NCI-H1417 treated with DMSO at 0.1 percent for 48 hours (cell line): ENCODE results near the gene TGFBR3.

ENCODE experiments used
- DNase-seq: peaks from one replicate; lab custom pipeline; 2025; lab: John Stamatoyannopoulos, UW

The TGFBR3 gene

DNA sequence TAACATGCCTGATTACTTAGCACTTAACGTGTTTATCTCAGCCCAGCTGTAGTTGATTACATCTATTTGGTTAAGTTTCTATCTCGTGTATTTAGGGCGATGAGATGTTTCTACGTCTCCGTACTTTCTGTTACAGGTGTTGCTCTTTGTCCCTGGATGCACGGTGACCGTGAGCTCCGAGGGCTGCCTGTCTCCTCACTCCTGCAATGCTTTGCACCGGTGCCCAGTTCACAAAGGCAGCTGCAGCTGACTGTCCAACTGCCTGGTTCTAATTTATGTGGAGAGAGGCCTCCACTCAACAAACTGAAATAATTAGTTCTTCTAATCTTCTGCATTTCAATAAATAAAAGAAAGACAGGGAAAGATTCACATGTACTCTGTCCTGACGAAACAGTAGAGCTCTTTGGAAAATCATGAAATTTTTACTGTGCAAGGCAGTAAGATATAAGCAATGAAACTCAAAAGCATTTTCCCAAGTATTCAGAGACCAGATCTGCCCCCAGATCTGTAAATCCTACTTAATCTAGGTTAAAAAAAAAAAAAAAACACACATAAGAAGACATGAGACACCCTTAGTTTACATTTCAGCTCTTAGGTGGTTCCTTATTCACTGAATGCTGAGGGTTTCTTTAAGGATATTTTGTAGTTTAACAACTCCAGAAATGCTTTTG is 108.2 kb downstream of the TGFBR3 start:
- no peak for DNase-seq

DNA sequence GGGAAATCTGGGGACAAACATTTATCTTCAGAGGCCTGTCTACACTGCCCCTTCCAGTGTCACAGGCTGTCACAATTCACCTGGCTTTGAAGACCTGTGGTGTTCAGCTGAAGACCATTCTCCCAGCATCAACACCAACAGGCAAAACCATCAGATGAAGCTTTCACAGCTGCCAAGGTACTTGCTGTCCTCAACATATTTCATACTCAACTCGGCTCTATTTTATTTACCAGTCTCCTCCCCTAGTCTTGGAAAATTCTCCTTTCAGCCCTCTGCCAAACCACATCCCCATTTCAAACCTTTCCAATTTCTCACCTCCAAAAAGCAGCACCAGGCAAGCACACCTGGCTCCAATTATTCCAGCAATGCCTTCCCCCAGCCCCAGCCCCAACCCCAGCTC is 108.8 kb downstream of the TGFBR3 start:
- no peak for DNase-seq

DNA sequence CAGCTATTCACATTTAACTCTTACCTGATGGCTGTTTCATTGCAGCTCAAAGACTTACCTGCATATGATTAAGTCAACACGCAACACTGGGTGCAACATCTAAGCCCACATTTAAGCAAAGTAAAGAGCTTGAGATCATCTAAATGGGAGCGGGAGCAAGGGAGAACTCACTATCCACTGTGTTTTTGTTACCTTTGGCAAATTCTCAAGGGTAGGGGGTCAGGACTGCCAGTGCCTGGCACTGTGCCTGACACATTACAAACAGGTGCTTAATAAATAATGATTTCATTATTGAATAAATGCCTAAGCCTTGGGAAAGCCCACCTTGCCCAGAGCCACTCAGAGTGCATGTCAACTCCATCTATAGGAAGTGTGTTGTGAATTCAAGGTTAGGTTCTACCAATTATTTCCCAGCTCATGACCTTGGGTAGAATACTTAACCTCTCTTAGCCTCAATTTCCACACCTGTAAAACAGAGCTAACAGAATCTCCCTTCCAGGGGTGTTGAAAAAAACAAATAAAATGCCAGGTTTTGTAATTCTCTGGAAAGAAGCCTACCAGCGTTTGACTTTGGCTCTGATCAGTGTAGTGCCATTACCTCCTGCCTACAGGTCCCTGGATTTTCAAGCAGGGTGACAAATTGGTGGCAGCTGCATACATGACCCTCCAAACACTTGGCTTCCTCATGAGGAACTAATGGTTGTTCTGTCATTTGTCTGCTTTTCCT is 109.7 kb downstream of the TGFBR3 start:
- DNase-seq: no peak

DNA sequence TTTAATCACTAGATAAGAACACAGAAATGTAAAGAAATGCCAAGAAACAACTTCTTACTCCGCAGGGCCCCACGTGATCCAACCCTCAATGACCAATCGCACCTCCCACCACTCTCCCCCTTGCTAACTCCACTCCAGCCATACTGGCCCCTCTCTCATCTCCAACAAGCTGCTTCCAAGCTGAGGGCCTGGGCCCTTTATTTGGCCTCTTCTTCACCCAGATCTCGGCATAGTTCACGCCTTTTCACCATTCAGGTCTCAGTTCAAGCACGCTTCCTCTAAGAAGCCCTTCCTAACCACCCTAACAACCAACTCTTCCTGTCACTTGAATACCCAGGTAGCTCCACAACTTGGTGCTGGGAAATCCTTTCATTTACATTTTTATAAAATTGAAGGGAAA is 110.7 kb downstream of the TGFBR3 start:
- DNase-seq: no peak

DNA sequence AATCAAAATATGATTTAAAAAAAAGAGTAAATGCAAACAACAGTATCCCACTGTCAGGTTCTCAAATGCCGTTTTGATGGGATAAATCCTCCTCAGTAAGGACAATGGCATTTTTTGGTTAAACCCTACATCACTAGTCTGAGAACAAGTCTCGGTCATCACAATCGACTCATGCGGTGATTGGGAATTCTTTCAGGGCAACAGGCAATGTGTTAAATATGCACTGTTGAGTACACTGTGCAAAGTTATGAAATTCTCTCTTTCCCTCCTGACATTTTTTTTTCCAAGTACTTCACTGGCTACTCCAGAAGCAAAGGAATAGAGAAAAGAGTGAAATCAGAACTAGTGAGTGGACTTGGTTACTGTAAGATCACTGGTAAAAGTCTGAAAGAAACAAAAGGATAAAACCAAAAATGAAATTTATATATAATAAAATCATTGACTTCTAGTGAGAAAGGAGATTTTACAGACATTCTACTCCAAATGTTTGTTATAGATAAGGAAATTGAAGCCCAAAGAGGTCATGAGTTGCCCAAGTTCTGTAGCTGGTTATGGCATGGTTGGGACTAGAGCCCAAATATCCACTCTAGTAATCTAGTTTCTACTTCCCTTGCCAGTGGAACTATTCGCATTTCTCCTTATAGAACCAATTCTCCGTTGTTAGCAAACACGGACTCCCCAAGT is 111.3 kb downstream of the TGFBR3 start:
- DNase-seq: no peak

DNA sequence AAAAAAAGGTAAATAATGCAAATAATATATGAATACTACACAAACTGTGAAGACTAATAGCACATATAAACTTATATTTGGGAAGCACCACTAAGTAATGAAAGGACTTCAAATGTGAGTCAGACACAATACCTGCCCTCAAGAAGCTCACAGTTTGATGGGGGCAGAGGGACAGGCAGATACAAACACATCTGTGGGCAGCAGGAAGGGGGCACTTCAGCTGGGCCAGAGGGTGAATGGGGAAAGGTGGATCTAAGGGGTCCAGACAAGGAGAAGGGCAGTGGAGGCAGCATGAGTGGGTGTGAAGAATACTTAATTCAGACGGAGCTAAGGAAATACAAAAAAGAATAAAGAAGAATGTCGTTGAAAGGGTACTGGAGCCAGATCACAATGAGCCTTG is 114.2 kb downstream of the TGFBR3 start:
- DNase-seq: no peak

DNA sequence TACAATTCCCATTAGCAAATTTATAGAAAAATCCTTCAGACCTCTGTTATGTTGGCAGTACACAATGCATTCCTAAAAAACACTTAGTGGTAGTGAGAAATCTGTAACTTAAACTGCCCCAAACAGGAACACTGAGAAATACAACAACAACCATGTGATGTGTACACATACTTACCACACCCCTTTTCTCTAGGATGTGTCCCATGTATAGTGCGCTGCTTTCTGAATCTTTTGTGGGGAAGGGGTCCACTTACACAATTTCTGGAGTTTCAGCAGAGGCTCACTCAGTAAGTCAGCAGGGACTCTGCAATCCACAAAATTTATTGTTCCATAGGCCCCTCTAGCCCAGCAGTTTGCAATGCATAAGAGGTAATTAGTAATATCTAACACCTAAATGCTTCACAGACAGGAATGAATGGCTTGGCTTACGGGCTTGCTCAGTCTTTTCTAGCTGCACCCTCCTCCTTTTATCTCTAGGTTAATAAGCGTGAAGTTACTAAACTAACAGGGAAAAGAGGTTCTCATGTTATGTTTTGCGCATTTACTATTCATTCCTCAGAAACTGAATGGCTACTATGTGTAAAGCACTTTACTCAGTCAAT is 115.2 kb downstream of the TGFBR3 start:
- no peak for DNase-seq

DNA sequence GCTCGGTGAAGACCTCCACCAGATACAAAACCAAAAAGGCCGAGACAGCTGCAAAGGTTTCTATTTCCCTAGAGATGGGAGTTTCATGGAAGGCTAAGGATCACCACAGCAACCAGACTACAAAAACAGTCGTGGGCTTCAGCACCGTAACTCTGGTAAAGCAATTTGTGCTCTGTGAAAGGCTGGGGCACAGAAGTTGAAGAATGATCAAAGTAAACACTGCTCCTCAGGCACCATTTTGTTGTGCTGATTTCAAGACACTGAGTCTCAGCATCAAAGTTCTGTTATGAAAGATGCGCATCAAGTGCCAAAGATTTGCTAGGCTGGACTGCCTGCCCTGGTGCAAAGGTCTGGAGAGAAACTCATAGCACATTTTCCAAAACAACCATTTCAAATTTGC is 116.2 kb downstream of the TGFBR3 start:
- no peak for DNase-seq

DNA sequence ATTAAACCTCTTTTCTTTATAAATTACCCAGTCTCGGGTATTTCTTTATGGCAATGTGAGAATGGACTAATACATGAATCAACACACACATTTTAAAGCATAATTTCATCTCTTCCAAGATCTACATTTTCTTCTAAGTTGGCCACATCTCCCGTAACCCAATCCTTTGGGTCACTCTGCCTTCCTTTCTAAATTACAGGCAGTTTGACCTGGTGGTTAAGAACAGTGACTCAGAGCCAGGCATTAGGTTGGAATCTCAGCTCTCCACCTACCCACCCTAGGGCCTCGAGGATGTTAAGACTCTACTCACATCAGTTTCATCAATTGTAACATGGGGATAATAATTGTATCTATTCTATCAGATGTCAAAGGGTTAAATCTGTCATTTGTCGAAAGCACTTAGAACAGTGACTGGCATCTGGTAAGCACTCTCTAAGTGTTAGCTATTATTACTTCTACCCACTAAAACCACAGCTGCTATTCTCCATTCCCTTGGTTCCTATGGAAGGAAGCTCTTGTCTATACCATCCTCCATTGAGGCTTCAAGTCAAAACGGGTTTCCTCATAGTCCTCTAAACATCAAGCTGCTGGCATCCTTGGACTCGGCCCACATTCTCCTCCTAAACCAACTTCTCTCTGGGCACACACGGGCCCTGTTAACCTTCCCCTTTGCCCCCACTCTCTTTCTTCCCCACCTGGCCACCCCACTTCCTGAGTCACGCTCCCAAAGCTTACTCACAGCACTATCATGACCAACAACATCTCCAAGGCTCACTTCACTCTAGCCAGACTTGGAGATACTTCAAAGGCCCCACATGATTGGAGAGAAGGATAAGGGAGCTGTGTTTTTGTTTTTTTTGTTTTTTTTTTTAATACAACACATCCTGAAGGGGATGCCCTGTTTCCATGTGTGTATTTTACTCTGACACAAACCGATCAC is 116.9 kb downstream of the TGFBR3 start:
- no peak for DNase-seq

DNA sequence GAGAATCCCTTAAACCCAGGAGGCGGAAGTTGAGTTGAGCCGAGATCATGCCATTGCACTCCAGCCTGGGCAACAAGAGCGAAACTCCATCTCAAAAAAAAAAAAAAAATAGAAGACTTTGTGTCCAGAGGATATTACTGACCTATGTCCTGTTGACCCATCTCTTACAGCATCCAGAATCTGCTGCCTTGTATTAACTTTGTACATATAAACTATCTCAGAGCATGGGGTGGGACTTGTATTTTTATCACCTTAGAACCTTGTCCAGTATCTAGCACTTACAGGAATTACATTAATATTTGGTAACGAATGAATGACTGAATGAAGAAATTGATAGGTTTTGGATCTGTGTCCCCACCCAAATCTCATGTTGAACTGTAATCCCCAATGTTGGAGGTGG is 117.8 kb downstream of the TGFBR3 start:
- no peak for DNase-seq

DNA sequence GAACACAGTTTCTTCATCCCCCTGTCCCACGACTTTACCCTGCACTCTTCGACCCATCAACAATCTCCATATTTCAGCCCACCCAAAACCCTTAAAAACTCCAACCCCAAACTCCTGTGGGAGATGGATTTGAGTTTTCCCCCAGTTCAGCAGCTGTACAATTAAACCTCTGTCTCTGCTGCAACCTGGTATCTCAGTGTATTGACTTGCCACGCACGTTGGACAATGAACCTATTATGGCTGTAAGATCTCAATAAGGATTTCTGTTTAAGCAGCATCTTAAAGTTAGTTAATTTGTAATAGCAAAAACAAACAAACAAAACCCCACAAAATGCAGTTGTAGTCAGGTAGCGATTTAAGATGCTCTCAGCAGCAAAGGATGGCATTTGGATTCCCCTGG is 119.1 kb downstream of the TGFBR3 start:
- DNase-seq: no peak

DNA sequence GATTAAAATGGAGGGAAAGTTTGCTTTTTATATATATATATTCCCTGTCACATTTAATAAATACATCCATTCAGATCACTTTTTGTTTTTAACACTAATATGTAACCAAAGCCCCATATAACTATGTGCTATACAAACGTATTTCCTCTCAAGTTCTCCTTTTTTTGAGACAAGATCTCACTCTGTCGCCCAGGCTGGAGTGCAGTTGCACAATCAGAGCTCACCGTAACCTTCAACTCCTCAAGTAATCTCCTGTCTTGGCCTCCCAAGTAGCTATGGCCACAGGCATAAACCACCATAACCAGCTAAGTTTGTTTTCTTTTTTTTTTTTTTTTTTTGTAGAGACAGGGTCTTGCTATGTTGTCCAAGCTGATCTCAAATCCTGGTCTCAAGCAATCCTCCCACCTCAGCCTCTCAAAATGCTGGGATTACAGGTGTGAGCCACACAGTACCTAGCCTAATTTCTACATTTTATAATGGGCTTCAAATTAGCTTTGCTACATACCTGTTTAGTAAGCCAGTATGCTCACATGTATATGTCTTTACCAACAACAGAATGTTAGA is 120.0 kb downstream of the TGFBR3 start:
- DNase-seq: no peak

DNA sequence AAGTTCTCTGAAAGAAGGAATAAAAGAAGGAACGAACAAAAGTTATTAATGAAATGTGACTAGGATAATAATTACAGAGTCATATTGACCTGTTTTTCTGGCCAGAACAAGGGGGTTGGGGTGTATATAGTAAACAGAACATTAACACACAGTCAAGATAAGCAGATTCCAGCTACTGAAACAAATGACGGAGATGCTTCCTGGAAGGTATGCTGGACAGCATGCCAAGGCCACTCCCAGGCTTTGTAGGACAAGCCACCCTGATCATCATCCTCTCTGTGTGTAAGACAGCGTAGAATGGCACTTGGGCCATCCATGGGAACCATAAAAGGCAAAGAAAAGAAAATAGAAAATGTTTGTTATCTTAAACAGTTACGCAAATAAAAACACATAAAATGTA is 120.7 kb downstream of the TGFBR3 start:
- no peak for DNase-seq

DNA sequence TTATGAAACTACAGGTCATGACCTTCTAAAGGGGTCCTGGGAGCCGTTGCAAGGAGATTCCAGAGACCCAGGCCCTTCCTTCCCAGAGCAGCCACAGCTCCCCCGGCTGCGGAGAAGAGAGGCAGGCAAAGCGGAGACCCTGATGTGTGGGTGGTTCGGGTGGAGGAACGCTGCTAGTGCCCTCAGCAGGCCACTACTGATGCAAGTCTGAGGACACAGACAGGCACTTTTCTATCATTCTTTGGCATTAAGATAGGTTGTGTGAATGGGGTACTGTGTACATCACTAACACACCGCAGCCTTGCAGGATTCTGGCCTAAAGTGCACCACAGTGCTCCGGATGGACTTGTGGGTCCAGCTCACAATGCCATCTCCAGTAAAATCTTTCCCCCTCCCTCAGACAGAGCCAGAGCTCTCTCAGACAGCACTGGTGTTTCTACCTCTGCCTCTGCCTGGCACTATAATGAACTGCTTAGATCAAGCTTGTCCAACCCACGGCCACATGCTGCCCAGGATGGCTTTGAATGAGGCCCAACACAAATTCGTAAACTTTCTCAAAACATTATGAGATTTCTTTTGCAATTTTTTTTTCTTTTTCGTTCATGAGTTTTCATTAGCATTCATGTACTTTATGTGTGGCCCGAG is 121.4 kb downstream of the TGFBR3 start:
- DNase-seq: no peak

DNA sequence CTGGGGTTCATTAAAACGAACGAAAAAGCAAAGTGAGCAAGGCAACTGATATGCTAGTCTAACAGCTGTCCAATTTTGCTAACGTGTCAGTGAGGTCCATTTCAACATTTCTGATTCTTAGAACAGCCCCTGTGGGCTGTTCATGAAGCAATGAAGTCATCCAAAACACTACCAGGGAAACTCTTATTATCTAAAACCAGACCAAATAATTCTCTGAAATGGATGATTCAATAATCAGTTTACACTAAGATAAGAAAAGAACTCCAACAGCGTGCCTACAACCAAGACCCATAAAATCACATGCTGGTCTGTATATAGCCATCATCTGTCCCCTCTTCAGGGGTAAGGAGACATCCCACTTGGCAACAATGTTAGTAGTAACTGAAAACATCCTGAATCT is 122.7 kb downstream of the TGFBR3 start:
- DNase-seq: no peak

DNA sequence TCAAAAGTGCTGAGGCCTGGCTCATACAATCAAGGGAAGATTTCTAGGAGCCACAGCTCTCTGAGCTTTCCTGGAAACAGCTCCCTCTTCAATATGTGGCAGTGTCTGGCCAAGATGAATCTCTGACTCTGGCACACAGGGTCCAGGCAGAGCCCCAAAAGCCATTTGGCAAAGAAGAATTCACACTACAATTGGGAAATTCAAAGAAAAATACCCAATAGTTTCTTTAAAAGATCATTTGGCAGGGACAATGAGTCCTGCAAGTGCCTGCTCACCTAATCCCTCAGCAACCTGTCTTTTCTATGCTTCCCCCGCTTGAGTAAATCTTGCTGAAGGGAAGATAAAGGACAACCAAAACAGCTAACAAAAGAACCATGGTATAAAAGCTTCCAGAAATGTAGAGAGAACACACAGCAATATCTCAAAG is 124.6 kb downstream of the TGFBR3 start:
- DNase-seq: no peak

DNA sequence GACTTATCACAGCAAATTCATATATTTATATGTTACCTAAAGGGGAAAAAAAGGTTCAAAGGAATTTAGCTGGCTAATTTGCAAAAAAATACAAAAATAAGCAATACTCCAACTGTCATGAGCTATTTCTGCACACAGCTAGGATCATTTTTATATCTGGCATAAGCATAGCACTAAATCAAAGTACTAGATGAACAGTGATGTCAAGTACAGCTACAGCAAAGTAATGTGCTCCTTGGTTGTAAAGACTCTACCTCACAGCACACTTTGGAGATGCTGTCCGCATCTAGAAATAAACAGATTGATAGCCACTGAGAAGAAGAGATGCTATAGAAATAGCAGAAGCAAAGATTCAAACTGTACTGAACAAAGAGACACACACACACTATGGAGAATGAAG is 125.4 kb downstream of the TGFBR3 start:
- no peak for DNase-seq

DNA sequence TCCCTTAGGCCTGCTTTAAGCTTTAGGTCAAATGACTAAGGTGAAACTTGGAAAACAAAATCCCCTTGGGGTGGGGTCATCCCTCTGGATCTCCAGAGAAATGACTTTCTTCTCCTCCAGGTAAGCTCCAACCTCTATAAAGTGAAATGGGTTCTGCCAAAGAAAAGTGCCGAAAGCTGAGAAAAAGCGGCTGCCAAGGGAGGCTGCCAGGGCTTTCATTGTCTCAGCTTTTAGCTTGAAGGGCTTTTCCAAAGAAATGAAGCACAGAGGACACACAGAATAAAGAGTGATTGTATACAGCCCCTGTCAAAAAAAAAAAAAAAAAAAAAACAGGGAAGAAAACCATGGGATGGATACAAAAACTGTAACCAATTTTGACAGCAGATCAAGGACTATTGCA is 126.9 kb downstream of the TGFBR3 start:
- DNase-seq: no peak

DNA sequence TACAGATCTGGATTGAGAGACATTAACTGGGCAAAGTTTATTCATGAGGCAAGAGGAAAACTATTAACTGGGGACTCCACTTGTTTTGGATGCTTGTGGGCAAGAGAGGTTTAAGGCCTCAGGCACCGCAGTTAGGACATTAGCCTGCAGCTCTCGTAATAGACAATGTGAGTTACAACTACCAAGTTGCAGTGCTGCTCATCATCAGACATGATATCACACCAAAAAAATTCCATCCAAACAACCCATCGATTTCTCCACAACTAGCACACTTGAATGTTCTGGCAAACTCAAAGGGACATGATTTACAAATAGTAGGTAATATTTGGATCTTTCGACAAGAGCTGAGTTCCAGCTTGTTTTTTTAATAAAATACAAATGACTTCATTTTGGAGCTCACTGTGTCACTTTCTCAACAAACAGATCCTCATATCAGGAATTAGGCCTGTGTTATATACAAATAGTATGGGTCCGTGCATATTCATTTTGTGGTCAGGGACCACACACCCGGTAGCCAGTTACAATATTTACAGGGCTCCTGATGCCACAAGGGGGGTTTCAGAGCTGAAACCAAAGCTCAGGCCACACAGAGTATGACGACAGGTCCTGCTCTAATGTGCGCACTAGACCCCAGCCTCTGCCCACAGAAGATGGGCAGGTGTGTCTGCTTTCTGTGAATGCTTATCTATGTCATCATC is 128.0 kb downstream of the TGFBR3 start:
- DNase-seq: no peak

DNA sequence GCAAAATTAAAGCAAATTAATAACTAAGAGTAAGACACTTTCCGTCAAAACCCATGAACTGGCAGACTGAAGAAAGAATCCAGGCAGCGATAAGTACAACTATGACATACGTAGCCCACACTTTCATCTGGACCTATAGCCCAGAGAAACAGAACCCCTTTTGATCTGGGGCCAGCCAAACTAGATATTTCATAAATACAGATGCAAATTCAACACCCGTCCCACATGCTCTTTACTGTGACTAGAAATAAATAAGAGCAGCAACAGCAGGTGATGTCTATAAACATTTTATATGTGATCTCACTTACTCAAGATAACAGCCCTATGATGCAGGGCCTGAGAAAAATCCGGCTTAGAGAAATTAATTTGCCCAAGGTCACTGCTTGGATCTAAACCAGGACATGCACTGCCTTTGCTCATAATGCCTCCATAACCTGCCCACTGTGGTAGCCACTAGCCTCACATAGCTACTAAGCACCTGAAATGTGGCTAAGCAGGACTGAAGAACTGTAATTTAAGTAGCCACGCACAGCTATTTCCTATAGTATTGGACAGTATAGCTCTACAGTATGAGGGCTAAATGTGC is 130.2 kb downstream of the TGFBR3 start:
- DNase-seq: no peak
